ENCODE data around the gene LMF1.

The LMF1 gene

DNA sequence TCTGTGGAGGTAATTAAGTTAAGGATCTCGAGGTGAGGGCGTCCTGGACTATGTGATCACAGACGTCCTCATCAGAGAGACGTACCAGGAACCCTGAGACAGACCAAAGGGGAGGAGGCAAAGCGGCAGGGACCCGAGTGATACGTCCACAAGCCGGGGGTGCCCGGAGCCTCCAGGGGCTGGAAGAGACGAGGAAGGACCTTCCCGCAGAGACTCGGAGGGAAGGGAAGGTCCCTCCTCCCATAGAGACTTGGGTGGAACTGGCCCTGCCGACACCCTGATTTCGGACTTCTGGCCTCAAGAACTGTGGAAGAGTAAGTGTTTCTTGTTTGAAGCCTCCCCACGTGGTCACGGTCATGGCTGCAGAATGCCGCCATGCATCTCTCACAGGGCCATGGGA, 30.8 kb downstream of the LMF1 start:
- TF ChIP-seq CTCF (IDR thresholded peaks at IDR 0.05; ENCODE audit: unreplicated experiment in 3 of 3), result no peak
- H3K27me3 Mint-ChIP-seq (ENCODE audit: low read depth), result peaks cover 4% of the 10 kb centered on the region
- no peaks in the 10 kb centered on the region for H3K4me1 Mint-ChIP-seq
- H3K27ac Mint-ChIP-seq, result no peak overlapping the region
- peaks cover 62% of the 10 kb centered on the region for H3K36me3 Mint-ChIP-seq (ENCODE audit: low read depth)
- H3K9me3 Mint-ChIP-seq, result peaks cover 48% of the 10 kb centered on the region
- no peak overlapping the region for H3K4me3 Mint-ChIP-seq

DNA sequence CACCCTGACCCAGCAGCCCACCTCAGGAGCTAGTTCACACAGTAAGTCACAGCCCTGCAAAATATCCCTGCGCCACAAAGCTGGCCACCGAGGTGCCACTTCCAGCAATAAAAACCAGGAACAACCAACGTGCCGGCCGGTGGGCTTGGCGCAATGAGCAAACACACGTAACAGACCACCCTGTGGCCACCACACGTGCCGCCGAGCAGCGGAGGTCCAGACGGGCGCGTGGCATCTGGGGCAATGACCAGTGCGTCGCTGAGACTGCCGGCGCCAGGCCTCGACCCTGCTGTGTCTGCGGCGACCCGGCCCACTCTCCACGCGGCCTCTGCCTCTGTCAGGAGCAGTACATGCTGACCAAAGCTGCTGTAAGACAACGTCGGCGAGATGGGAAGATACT, 31.5 kb downstream of the LMF1 start:
- Mint-ChIP-seq H3K4me1 (no peaks in the 10 kb centered on the region), H3K36me3 (ENCODE audit: low read depth) (peaks cover 56% of the 10 kb centered on the region), H3K4me3 (no peak overlapping the region), H3K27ac (no peak overlapping the region), H3K27me3 (ENCODE audit: low read depth) (peaks cover 4% of the 10 kb centered on the region), H3K9me3 (peaks cover 43% of the 10 kb centered on the region)
- TF ChIP-seq CTCF (IDR thresholded peaks at IDR 0.05; ENCODE audit: unreplicated experiment in 3 of 3), result no peak

GRCh38 chr16:938752-939151, 32.0 kb downstream of the LMF1 start:
- peaks cover 4% of the 10 kb centered on the region for H3K27me3 Mint-ChIP-seq (ENCODE audit: low read depth)
- peaks cover 37% of the 10 kb centered on the region for H3K9me3 Mint-ChIP-seq
- H3K36me3 Mint-ChIP-seq (ENCODE audit: low read depth), result peaks cover 55% of the 10 kb centered on the region
- H3K4me3 Mint-ChIP-seq, result no peak overlapping the region
- TF ChIP-seq CTCF (IDR thresholded peaks at IDR 0.05; ENCODE audit: unreplicated experiment in 3 of 3), result no peak
- H3K27ac Mint-ChIP-seq, result no peak overlapping the region
- no peaks in the 10 kb centered on the region for H3K4me1 Mint-ChIP-seq

DNA sequence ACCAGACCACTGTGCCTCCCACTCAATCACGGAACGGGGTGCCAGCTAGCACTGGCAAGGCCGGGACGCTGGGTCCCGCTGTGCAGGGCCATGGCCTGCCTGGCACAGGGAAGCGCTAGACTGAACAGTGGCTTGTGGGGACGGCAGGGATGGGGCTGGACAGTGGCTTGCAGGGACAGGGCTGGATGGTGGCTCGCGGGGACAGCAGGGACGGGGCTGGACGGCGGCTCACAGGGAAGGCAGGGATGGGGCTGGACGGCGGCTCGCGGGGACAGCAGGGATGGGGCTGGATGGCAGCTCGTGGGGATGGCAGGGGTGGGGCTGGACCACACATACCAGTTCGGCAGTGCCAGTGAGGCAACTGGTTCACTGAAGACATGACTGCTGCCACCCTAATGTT, 32.6 kb downstream of the LMF1 start:
- no peak overlapping the region for H3K27ac Mint-ChIP-seq
- no peaks in the 10 kb centered on the region for H3K4me1 Mint-ChIP-seq
- peaks cover 35% of the 10 kb centered on the region for H3K9me3 Mint-ChIP-seq
- peaks cover 4% of the 10 kb centered on the region for H3K27me3 Mint-ChIP-seq (ENCODE audit: low read depth)
- no peak overlapping the region for H3K4me3 Mint-ChIP-seq
- peaks cover 55% of the 10 kb centered on the region for H3K36me3 Mint-ChIP-seq (ENCODE audit: low read depth)
- TF ChIP-seq CTCF (IDR thresholded peaks at IDR 0.05; ENCODE audit: unreplicated experiment in 3 of 3), result no peak

- no peaks in the 10 kb centered on the region for H3K4me1 Mint-ChIP-seq
- H3K27me3 Mint-ChIP-seq (ENCODE audit: low read depth), result peaks cover 4% of the 10 kb centered on the region
- peaks cover 33% of the 10 kb centered on the region for H3K9me3 Mint-ChIP-seq
- no peak for TF ChIP-seq CTCF (IDR thresholded peaks at IDR 0.05; ENCODE audit: unreplicated experiment in 3 of 3)
- H3K27ac Mint-ChIP-seq, result no peak overlapping the region
- H3K4me3 Mint-ChIP-seq, result no peak overlapping the region
- H3K36me3 Mint-ChIP-seq (ENCODE audit: low read depth), result peaks cover 57% of the 10 kb centered on the region
Observed at GRCh38 chr16:937723-938122, 33.1 kb downstream of the LMF1 start.

DNA sequence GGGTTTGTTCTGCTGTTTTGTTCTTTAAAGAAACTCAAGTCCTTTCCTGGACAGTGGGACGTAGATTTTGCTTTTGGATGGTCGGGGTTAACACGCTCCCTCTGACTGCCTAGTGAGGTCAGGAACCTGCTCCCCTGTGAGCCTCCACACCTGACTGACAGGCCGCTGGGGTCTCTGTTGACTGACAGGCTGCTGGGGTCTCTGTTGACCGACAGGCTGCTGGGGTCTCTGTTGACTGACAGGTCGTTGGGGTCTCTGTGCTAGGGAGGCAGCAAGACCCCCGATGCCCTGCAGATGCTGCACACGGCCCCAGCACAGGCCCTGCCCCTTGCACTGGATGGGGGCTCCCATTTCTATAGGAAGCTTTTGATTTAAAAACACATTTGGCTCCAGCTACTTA, 33.5 kb downstream of the LMF1 start:
- Mint-ChIP-seq H3K4me1 (no peaks in the 10 kb centered on the region), H3K4me3 (no peak overlapping the region), H3K36me3 (ENCODE audit: low read depth) (peaks cover 54% of the 10 kb centered on the region), H3K27ac (no peak overlapping the region), H3K27me3 (ENCODE audit: low read depth) (peaks cover 1% of the 10 kb centered on the region), H3K9me3 (peaks cover 29% of the 10 kb centered on the region)
- TF ChIP-seq CTCF (IDR thresholded peaks at IDR 0.05; ENCODE audit: unreplicated experiment in 3 of 3), result no peak
